IMR-90 (cell line): Measurements from ENCODE around the gene SNAP91. TPM values are rescaled to one million over a fixed set of nuclear protein-coding genes. Genes with fewer than 3 reads are reported as not detected.

Experiments used
- ATAC-seq: fragments of 200-7000 bp; cut with Tn5 transposase; 2 replicates; pipeline ENCODE4 v1.9.1; 2020; ENCODE audit warnings: low read depth, mild to moderate bottlenecking, moderate library complexity
- BruUV-seq: library from RNA; stranded (reverse); fragments of 400-500 nt; replicated peaks from 2 replicates; lab custom pipeline; 2021; lab: Mats Ljungman, UMichigan
- CTCF ChIA-PET: fragments of 300-600 bp; formaldehyde crosslinking; extraction: SDS; loops from one replicate; lab custom pipeline; 2021; ENCODE audit warnings: antibody characterized with exemption; lab: Yijun Ruan, JAX
- POLR2A ChIA-PET: fragments of 300-600 bp; sonication (Branson Sonifier 250); formaldehyde crosslinking; loops from one replicate; lab custom pipeline; 2022; ENCODE audit warnings: antibody characterized with exemption; ENCODE audit not compliant: unreplicated experiment; lab: Charles Lee
- DNase-seq: peaks from one replicate; pipeline ENCODE4 v3.0.0; 2013
- H2AFZ ChIP-seq: replicated peaks from 2 replicates; pipeline ENCODE3; 2013; ENCODE audit warnings: low read length, mild to moderate bottlenecking; ENCODE audit not compliant: poor library complexity
- H2AK5ac ChIP-seq: 2 replicates; pipeline ENCODE4 v1.6.1; 2013; ENCODE audit warnings: low read depth, low read length, inconsistent platforms
- H2AK9ac ChIP-seq: replicated peaks from 2 replicates; pipeline ENCODE3; 2013; ENCODE audit warnings: mild to moderate bottlenecking, low read depth, low read length, moderate library complexity; ENCODE audit not compliant: poor library complexity
- H2BK120ac ChIP-seq: 2 replicates; pipeline ENCODE4 v1.6.1; 2013; ENCODE audit warnings: low read depth, low read length, inconsistent platforms
- H2BK15ac ChIP-seq: 3 replicates; pipeline ENCODE4 v1.6.1; 2013; ENCODE audit warnings: low read depth, low read length, inconsistent platforms
- H2BK20ac ChIP-seq: 2 replicates; pipeline ENCODE4 v1.6.1; 2013; ENCODE audit warnings: low read depth, mild to moderate bottlenecking, inconsistent platforms, low read length, moderate library complexity
- H2BK5ac ChIP-seq: 2 replicates; pipeline ENCODE4 v1.6.1; 2013; ENCODE audit warnings: mild to moderate bottlenecking, low read depth, low read length, inconsistent platforms; ENCODE audit not compliant: poor library complexity, severe bottlenecking
- H3K14ac ChIP-seq: replicated peaks from 2 replicates; pipeline ENCODE4 v1.6.1; 2013; ENCODE audit warnings: low read depth, low read length, inconsistent platforms
- H3K18ac ChIP-seq: 2 replicates; pipeline ENCODE4 v1.6.1; 2013; ENCODE audit warnings: low read depth, low read length, control low read depth
- H3K23ac ChIP-seq: 2 replicates; pipeline ENCODE4 v1.6.1; 2013; ENCODE audit warnings: low read depth, low read length, inconsistent platforms
- H3K27ac ChIP-seq: 2 replicates; pipeline ENCODE4 v1.5.1; 2013; ENCODE audit warnings: mild to moderate bottlenecking, control low read depth, low read length; ENCODE audit not compliant: insufficient read depth
- H3K27me3 ChIP-seq: 2 replicates; pipeline ENCODE4 v1.6.1; 2013; ENCODE audit warnings: low read length; ENCODE audit not compliant: control insufficient read depth, insufficient read depth
- H3K36me3 ChIP-seq: 2 replicates; pipeline ENCODE4 v1.6.1; 2013; ENCODE audit warnings: low read length, mixed read lengths; ENCODE audit not compliant: control insufficient read depth, insufficient read depth
- H3K4ac ChIP-seq: 2 replicates; pipeline ENCODE4 v1.6.1; 2013; ENCODE audit warnings: low read depth, low read length, inconsistent platforms
- H3K4me1 ChIP-seq: 2 replicates; pipeline ENCODE4 v1.6.1; 2013; ENCODE audit warnings: low read length, mixed read lengths; ENCODE audit not compliant: control insufficient read depth, insufficient read depth
- H3K4me2 ChIP-seq: 2 replicates; pipeline ENCODE4 v1.6.1; 2013; ENCODE audit warnings: low read depth, mild to moderate bottlenecking, control low read depth, low read length, moderate library complexity
- H3K4me3 ChIP-seq: 2 replicates; pipeline ENCODE4 v1.5.1; 2013; ENCODE audit warnings: low read depth, mild to moderate bottlenecking, control low read depth, low read length, moderate library complexity; ENCODE audit not compliant: insufficient read depth
- H3K56ac ChIP-seq: 2 replicates; pipeline ENCODE4 v1.6.1; 2013; ENCODE audit warnings: low read length, inconsistent platforms; ENCODE audit not compliant: insufficient read depth; ENCODE audit errors: extremely low read depth
- H3K79me1 ChIP-seq, 2 experiments: 2 replicates each; pipeline ENCODE4 v1.6.1; 2013; ENCODE audit warnings: low read length in 2 of 2, inconsistent platforms in 1 of 2, low read depth in 1 of 2
- H3K9ac ChIP-seq: 2 replicates; pipeline ENCODE4 v1.6.1; 2013; ENCODE audit warnings: low read depth, low read length, control low read depth
- H3K9me1 ChIP-seq: 2 replicates; pipeline ENCODE4 v1.6.1; 2013; ENCODE audit warnings: low read length, inconsistent platforms; ENCODE audit not compliant: insufficient read depth
- H3K9me3 ChIP-seq: 2 replicates; pipeline ENCODE4 v1.6.1; 2013; ENCODE audit warnings: low read length; ENCODE audit not compliant: control insufficient read depth, insufficient read depth
- H4K20me1 ChIP-seq: 2 replicates; pipeline ENCODE4 v1.6.1; 2013; ENCODE audit warnings: low read length, inconsistent platforms; ENCODE audit not compliant: insufficient read depth
- H4K5ac ChIP-seq: 2 replicates; pipeline ENCODE4 v1.6.1; 2013; ENCODE audit warnings: mild to moderate bottlenecking, low read depth, low read length, control low read depth
- H4K8ac ChIP-seq, 2 experiments: 2 replicates each; pipeline ENCODE4 v1.6.1; 2013; ENCODE audit warnings: low read depth in 2 of 2, low read length in 2 of 2, control low read depth in 1 of 2, inconsistent platforms in 1 of 2
- H4K91ac ChIP-seq: 2 replicates; pipeline ENCODE4 v1.6.1; 2013; ENCODE audit warnings: low read depth, low read length, inconsistent platforms; ENCODE audit not compliant: insufficient read depth
- BHLHE40 ChIP-seq: fragments of 150-350 bp; IDR thresholded peaks from 2 replicates; pipeline ENCODE4 v1.6.1; 2016; ENCODE audit warnings: mild to moderate bottlenecking, low read depth, low read length
- CEBPB ChIP-seq: IDR thresholded peaks from 2 replicates; pipeline ENCODE4 v1.6.1; 2012; ENCODE audit warnings: low read depth, low read length, improper control_type of control experiment
- CHD1 ChIP-seq: IDR thresholded peaks from 2 replicates; pipeline ENCODE4 v1.6.1; 2012; ENCODE audit warnings: low read depth, low read length, improper control_type of control experiment
- ELK1 ChIP-seq: fragments of 150-350 bp; IDR thresholded peaks from 2 replicates; pipeline ENCODE4 v1.6.1; 2016; ENCODE audit warnings: low read depth, mild to moderate bottlenecking, low read length, moderate library complexity, borderline replicate concordance
- FOS ChIP-seq: fragments of 150-350 bp; IDR thresholded peaks from 2 replicates; pipeline ENCODE4 v1.6.1; 2016; ENCODE audit warnings: low read depth, low read length
- MAFK ChIP-seq: IDR thresholded peaks from 2 replicates; pipeline ENCODE4 v1.6.1; 2012; ENCODE audit warnings: low read depth, low read length, improper control_type of control experiment
- MAZ ChIP-seq: IDR thresholded peaks from 2 replicates; pipeline ENCODE4 v1.6.1; 2012; ENCODE audit warnings: low read depth, mild to moderate bottlenecking, low read length, improper control_type of control experiment, moderate library complexity, borderline replicate concordance
- MXI1 ChIP-seq: IDR thresholded peaks from 2 replicates; pipeline ENCODE4 v1.6.1; 2012; ENCODE audit warnings: low read depth, mild to moderate bottlenecking, low read length, moderate library complexity, borderline replicate concordance
- NFE2L2 ChIP-seq: fragments of 150-350 bp; IDR thresholded peaks from 2 replicates; pipeline ENCODE4 v1.6.1; 2016; ENCODE audit warnings: low read depth, mild to moderate bottlenecking, low read length
- POLR2A ChIP-seq: IDR thresholded peaks from 2 replicates; pipeline ENCODE4 v1.6.1; 2012; ENCODE audit warnings: mild to moderate bottlenecking, low read depth, low read length
- RAD21 ChIP-seq: IDR thresholded peaks from 2 replicates; pipeline ENCODE4 v1.6.1; 2012; ENCODE audit warnings: low read length, improper control_type of control experiment
- RCOR1 ChIP-seq: IDR thresholded peaks from 2 replicates; pipeline ENCODE4 v1.6.1; 2012; ENCODE audit warnings: mild to moderate bottlenecking, low read length, improper control_type of control experiment; ENCODE audit not compliant: insufficient replicate concordance
- RFX5 ChIP-seq: IDR thresholded peaks from 2 replicates; pipeline ENCODE4 v1.8.0; 2012; ENCODE audit warnings: low read depth, mild to moderate bottlenecking, low read length, moderate library complexity
- SMC3 ChIP-seq: fragments of 150-350 bp; IDR thresholded peaks from 2 replicates; pipeline ENCODE4 v1.6.1; 2016; ENCODE audit warnings: low read depth, mild to moderate bottlenecking, antibody characterized with exemption, low read length, moderate library complexity
- USF2 ChIP-seq: fragments of 150-350 bp; IDR thresholded peaks from 2 replicates; pipeline ENCODE4 v1.6.1; 2017; ENCODE audit warnings: mild to moderate bottlenecking, antibody characterized with exemption, low read length, low read depth
- WGBS, 2 experiments: methylation state at CpG; one replicate each; pipeline versions ENCODE4 v1.1.5 to v1.1.7; 2013; ENCODE audit warnings: missing lambda C conversion rate in 2 of 2; ENCODE audit not compliant: insufficient read length in 1 of 2; ENCODE audit errors: extremely low coverage in 2 of 2; 5-methylcytosine and 5-hydroxymethylcytosine counted together
- dilution Hi-C: fragments of 300-500 bp; cut with HindIII; formaldehyde crosslinking; loops from one replicate; pipeline ENCODE4 v1.14.3; 2018; ENCODE audit warnings: low sequenced_read_pairs; ENCODE audit not compliant: unreplicated experiment
- in situ Hi-C: fragments of 300-500 bp; cut with MboI; formaldehyde crosslinking; loops from 3 replicates; pipeline ENCODE4 v1.14.3; 2019; ENCODE audit warnings: low sequenced_read_pairs, inconsistent platforms, mixed read lengths
- intact Hi-C: fragments of 100-400 bp; cut with micrococcal nuclease; formaldehyde crosslinking; loops from 2 replicates; pipeline ENCODE4 v1.10.0; 2022
- polyA plus RNA-seq, 3 experiments: library from polyadenylated mRNA; depleted of rRNA; stranded (reverse); fragments of >200 nt; gene quantifications; 2 replicates each; pipeline ENCODE4 v1.2.3, GENCODE V29; 2012; ENCODE audit warnings: low replicate concordance in 1 of 3
- total RNA-seq: library from RNA; depleted of rRNA; stranded (reverse); fragments of >200 nt; gene quantifications from 2 replicates; pipeline ENCODE4 v1.2.3, GENCODE V29; 2012
- TF ChIP-seq, protein P1 (sequence below): conservative IDR thresholded peaks from 2 replicates; pipeline ENCODE4 v1.5.1; 2012; ENCODE audit warnings: mild to moderate bottlenecking, low read depth, low read length, improper control_type of control experiment

The SNAP91 gene
- total and polyA plus RNA-seq, 2 of the 4 experiments (the other 2 are of a cell fraction) = not detected

- no peak overlapping the region for H3K18ac ChIP-seq
- no peak overlapping the region for H2BK120ac ChIP-seq
- no peak overlapping the region for H4K8ac ChIP-seq
- no peaks in the 10 kb centered on the region for H3K9me1 ChIP-seq
- H3K27me3 ChIP-seq = no peaks in the 10 kb centered on the region
- POLR2A ChIA-PET = no interaction called here
- H3K4me3 ChIP-seq = no peak overlapping the region
- H3K36me3 ChIP-seq = no peaks in the 10 kb centered on the region
- no peak overlapping the region for H2AK5ac ChIP-seq
- no peak overlapping the region for H3K4ac ChIP-seq
- TF ChIP-seq ELK1 (no peak), RFX5 (no peak), CHD1 (no peak), FOS (no peak), NFE2L2 (no peak), CEBPB (no peak), POLR2A (no peak), RCOR1 (no peak), BHLHE40 (no peak), SMC3 (no peak), MXI1 (no peak), USF2 (no peak), MAFK (no peak), MAZ (no peak), RAD21 (no peak)
- TF ChIP-seq, protein P1, sequence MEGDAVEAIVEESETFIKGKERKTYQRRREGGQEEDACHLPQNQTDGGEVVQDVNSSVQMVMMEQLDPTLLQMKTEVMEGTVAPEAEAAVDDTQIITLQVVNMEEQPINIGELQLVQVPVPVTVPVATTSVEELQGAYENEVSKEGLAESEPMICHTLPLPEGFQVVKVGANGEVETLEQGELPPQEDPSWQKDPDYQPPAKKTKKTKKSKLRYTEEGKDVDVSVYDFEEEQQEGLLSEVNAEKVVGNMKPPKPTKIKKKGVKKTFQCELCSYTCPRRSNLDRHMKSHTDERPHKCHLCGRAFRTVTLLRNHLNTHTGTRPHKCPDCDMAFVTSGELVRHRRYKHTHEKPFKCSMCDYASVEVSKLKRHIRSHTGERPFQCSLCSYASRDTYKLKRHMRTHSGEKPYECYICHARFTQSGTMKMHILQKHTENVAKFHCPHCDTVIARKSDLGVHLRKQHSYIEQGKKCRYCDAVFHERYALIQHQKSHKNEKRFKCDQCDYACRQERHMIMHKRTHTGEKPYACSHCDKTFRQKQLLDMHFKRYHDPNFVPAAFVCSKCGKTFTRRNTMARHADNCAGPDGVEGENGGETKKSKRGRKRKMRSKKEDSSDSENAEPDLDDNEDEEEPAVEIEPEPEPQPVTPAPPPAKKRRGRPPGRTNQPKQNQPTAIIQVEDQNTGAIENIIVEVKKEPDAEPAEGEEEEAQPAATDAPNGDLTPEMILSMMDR = no peak
- no peaks in the 10 kb centered on the region for H3K79me1 ChIP-seq
- intact Hi-C loops = no loop called here
- H4K91ac ChIP-seq = no peak overlapping the region
- DNase-seq (peak; percentile 9), ATAC-seq (peak; percentile 48; the same call in 1 of the 2 replicates)
- no peak overlapping the region for H3K56ac ChIP-seq
- H2AFZ ChIP-seq = no peak overlapping the region
- H3K4me1 ChIP-seq = no peaks in the 10 kb centered on the region
- no peak overlapping the region for H2AK9ac ChIP-seq
- no peak overlapping the region for H3K23ac ChIP-seq
- H2BK20ac ChIP-seq = no peak overlapping the region
- no TSS peak for BruUV-seq
- no peaks in the 10 kb centered on the region for H4K20me1 ChIP-seq
- no peak overlapping the region for H3K14ac ChIP-seq
- H4K5ac ChIP-seq = no peak overlapping the region
- WGBS, 2 experiments = no CpG with 5 or more reads among the region's 5 CpGs
- no peak overlapping the region for H2BK5ac ChIP-seq
- no peak overlapping the region for H3K4me2 ChIP-seq
- in situ Hi-C loops = no loop called here
- H3K9ac ChIP-seq = no peak overlapping the region
- no peaks in the 10 kb centered on the region for H3K9me3 ChIP-seq
- H3K27ac ChIP-seq = no peak overlapping the region
- dilution Hi-C loops = no loop called here
- CTCF ChIA-PET = interaction anchor here (0.6 kb wide), 1 partner anchor 409 kb away, joined by 4 read pairs; no protein-coding TSS in a partner anchor
- no peak overlapping the region for H2BK15ac ChIP-seq
Measured at GRCh38 chr6:83546636-83547035, 162.3 kb downstream of the SNAP91 start.
